GM12864 (cell line): ENCODE data around the gene CTDSPL.

Source experiments
- DNase-seq: peaks from one replicate; pipeline ENCODE4 v3.0.0-alpha.2; 2011; ENCODE audit warnings: low read depth
- H3K4me3 ChIP-seq: 2 replicates; pipeline ENCODE4 v1.5.1; 2011; ENCODE audit warnings: mild to moderate bottlenecking, low read depth, low read length, control low read depth
- TF ChIP-seq, protein P1 (sequence below): IDR thresholded peaks from 2 replicates; pipeline ENCODE4 v1.5.1; 2011; ENCODE audit warnings: low read depth, mild to moderate bottlenecking, moderate library complexity, low read length, control low read depth, inconsistent platforms; ENCODE audit errors: missing control alignments

The CTDSPL gene

DNA sequence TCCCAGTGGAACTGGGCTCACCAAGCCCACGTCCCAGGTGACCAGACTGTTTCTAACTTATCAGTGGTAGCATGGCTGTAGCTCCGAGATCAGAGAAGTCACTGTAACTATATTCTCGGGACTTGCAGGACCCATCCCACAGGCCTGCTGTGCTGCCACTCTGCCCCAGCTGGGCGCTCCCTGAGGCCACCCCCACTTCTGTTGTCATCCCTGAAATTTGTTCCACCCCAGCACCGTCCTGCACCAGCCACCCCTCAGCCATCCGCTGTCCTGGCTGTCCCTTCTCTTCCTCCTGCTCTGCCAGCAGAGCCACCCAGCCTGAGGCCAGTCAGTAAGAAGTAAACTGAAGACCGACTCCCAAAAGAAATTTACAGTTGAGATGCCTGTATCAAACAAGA lies 95.9 kb downstream of the CTDSPL start:
- DNase-seq = no peak
- H3K4me3 ChIP-seq = no peak overlapping the region
- TF ChIP-seq, protein P1, sequence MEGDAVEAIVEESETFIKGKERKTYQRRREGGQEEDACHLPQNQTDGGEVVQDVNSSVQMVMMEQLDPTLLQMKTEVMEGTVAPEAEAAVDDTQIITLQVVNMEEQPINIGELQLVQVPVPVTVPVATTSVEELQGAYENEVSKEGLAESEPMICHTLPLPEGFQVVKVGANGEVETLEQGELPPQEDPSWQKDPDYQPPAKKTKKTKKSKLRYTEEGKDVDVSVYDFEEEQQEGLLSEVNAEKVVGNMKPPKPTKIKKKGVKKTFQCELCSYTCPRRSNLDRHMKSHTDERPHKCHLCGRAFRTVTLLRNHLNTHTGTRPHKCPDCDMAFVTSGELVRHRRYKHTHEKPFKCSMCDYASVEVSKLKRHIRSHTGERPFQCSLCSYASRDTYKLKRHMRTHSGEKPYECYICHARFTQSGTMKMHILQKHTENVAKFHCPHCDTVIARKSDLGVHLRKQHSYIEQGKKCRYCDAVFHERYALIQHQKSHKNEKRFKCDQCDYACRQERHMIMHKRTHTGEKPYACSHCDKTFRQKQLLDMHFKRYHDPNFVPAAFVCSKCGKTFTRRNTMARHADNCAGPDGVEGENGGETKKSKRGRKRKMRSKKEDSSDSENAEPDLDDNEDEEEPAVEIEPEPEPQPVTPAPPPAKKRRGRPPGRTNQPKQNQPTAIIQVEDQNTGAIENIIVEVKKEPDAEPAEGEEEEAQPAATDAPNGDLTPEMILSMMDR = no peak

DNA sequence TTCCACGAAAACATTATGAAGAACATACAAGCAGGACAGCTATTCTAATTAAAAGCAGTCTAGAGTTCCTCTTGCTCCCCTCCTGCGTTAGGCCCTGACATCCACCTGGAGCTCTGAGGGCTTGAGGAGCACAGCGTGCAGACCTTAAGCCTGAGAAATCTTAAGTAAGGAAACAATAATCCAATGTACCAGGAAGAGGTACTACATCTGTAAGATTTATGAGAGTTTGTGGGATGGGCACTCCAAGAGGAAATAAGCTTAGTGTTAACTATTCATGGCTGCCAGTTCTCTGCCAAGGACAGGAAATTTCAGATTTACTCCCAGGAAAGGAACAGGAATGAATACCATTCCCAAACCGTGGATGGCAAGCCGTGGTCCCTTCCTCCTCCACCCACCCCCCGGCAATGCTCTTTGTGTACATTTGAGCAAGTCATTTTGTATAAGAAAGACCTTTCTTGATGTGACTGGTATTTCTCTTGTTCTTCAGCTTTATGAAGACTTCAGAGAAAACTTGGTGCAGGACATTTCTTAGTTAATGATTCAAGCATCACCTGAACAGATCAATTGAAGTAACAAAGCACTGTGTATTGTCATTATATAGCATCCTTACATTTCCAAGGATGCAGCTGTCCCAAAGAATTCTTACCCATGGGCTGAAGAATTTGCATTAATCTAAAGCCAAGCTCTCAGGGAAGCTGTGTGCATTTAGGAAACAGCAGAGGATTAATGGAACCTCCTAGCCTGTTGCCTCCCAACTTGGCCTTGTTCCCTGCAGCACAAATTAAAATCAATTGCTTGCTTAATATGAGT lies 100.1 kb downstream of the CTDSPL start:
- no peak overlapping the region for H3K4me3 ChIP-seq
- TF ChIP-seq, protein P1 = no peak
- DNase-seq = no peak

DNA sequence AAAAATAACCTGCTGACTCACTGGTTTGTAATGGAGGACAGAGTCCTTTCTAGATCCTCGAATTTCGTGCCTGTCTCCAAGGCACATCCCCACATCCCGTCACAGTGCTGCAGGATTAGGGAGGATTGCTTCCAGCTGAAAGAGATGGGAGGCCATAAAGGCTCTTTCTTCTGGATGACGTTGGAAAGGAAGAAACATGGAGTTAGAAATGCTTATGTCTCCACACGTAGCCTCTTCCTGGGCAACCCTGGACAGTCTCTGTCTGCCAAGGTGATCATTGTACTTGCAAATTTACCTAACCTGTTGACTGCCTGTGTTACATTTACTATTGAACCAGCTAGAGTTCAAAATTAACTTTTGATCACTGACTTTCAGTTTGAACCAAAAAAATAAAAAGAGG lies 101.3 kb downstream of the CTDSPL start:
- TF ChIP-seq, protein P1 = no peak
- no peak overlapping the region for H3K4me3 ChIP-seq
- no peak for DNase-seq

DNA sequence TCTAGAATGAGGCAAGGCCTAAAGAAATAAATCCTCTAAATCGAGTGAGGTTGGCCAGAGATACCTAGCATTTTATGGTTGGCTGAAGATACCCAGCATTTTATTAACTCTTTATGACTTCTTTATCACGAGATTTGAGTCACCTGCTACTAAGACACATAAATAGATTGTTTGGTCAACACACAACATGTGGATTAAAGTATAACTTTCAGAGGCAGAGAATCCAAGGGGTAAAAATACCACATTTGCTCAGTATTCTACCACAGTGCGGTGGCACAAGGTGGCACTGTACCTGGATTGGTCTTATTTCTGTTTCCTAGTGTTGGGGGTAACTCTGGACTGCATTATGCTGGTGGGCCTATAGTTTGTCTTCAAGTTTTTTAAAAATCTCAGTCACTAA lies 102.0 kb downstream of the CTDSPL start:
- TF ChIP-seq, protein P1 = no peak
- DNase-seq = no peak
- H3K4me3 ChIP-seq = no peak overlapping the region

DNA sequence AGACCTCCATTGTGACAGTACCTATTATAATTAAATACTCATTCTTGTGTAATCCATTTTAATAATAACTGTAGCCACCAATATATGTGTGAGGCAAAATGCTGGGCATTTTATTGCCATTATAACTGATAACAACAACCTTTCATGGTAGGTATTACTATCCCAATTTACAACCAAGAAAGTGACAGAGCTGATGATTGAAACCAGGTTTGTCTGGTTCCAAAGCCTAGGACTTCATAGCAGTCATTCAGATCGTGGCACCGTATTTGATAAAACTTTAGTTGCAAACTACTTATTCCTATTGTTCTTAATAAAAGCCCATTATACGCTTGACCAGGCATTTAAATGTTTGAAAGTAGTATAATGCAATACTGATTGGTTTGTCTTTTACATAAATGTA lies 102.5 kb downstream of the CTDSPL start:
- H3K4me3 ChIP-seq = no peak overlapping the region
- TF ChIP-seq, protein P1 = no peak
- no peak for DNase-seq

DNA sequence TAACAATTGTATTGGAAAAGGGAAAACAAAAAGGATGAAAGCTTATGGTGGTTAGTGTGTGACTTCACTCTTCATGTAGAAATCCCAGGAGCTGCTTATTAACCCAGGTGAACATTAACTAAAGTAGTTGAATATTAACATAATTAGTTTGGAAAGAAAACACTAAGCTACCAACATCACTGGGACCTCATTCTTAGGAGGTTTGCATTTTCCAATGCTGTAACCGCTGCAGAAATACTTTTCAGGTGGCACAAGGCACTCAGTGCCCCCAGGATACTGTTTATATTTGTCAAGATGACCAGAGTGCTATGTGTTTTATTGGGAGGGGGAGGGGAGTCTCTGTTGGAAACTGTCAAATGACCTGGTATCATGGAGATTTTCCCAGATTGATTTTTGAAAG lies 103.0 kb downstream of the CTDSPL start:
- no peak overlapping the region for H3K4me3 ChIP-seq
- no peak for DNase-seq
- TF ChIP-seq, protein P1 = no peak

DNA sequence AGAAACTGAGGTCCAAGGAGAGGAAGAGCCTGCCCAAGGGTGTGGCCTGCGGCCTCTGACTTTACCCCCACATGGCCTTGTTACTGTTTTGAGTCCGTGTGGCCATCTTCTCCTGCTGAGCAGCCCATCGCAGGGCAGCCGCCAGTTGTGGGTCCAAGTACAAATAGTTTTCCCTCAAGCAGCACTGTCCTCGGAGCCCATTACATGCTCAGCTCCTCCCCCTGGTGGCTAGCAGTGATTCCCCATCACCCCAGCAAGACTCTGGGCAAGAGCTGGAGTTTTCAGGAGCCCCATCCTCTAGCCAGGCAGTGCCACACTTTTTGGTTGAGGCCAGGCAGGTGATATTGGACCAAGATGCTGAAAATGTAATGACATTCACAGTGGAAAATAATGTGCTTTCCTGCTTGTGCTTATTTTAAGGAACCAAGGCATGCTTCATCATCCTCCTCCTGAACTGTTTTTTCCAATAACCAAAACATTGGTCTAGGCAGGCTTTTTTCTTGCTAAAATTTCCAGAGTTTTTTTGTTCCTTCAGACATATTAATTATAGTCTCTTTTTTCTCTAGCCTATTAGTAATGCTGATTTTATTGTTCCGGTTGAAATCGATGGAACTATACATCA lies 105.7 kb downstream of the CTDSPL start:
- no peak for DNase-seq
- no peak overlapping the region for H3K4me3 ChIP-seq
- TF ChIP-seq, protein P1 = peak; percentile 93
